ENCODE data around the gene HDAC4. TPM values are rescaled to one million over a fixed set of nuclear protein-coding genes. Genes with fewer than 3 reads are reported as not detected.

The HDAC4 gene
- total and polyA plus RNA-seq, 2 of the 4 experiments (the other 2 are of a cell fraction), result 4.1 to 7.2 TPM

GRCh38 chr2:239420082-239420481 lies 19.3 kb upstream of the HDAC4 start:
- Histone ChIP-seq H2BK15ac (ENCODE audit: low read depth, low read length) (no peak overlapping the region), H2BK5ac (ENCODE audit: low read depth, low read length, poor library complexity, severe bottlenecking) (no peak overlapping the region), H3K9ac (ENCODE audit: low read depth, low read length) (no peak overlapping the region), H3K27me3 (ENCODE audit: control insufficient read depth, insufficient read depth, low read length) (peaks cover 7% of the 10 kb centered on the region; the same call in 1 of the 2 replicates), H3K36me3 (ENCODE audit: control insufficient read depth, insufficient read depth, low read length) (no peaks in the 10 kb centered on the region), H3K27ac (ENCODE audit: insufficient read depth, low read length) (no peak overlapping the region), H2AK5ac (ENCODE audit: low read depth, low read length) (no peak overlapping the region), H3K79me1 (ENCODE audit: low read depth in 1 of 2, low read length in 2 of 2) (no peaks in the 10 kb centered on the region), H3K4me2 (ENCODE audit: low read depth, low read length) (no peak overlapping the region), H2AK9ac (replicated peaks; ENCODE audit: low read depth, low read length, poor library complexity) (no peak overlapping the region), H3K4me3 (ENCODE audit: insufficient read depth, low read depth, low read length) (no peak overlapping the region), H4K5ac (ENCODE audit: low read depth, low read length) (no peak overlapping the region), H2AFZ (replicated peaks; ENCODE audit: low read length, poor library complexity) (no peak overlapping the region), H2BK20ac (ENCODE audit: low read depth, low read length) (no peak overlapping the region), H4K91ac (ENCODE audit: insufficient read depth, low read depth, low read length) (no peak overlapping the region), H3K18ac (ENCODE audit: low read depth, low read length) (no peak overlapping the region), H3K9me1 (ENCODE audit: insufficient read depth, low read length) (no peaks in the 10 kb centered on the region), H3K4me1 (ENCODE audit: control insufficient read depth, insufficient read depth, low read length) (no peaks in the 10 kb centered on the region), H3K23ac (ENCODE audit: low read depth, low read length) (no peak overlapping the region), H3K14ac (replicated peaks; ENCODE audit: low read depth, low read length) (no peak overlapping the region), H2BK120ac (ENCODE audit: low read depth, low read length) (no peak overlapping the region), H4K20me1 (ENCODE audit: insufficient read depth, low read length) (no peaks in the 10 kb centered on the region), H4K8ac (ENCODE audit: low read depth in 2 of 2, low read length in 2 of 2) (no peak overlapping the region), H3K9me3 (ENCODE audit: control insufficient read depth, insufficient read depth, low read length) (no peaks in the 10 kb centered on the region), H3K56ac (ENCODE audit: extremely low read depth, insufficient read depth, low read length) (no peak overlapping the region), H3K4ac (ENCODE audit: low read depth, low read length) (no peak overlapping the region)
- 88% methylated on average over 5 of the region's 12 CpGs; no CpG with 5 or more reads in 1 of the 2 experiments for WGBS, 2 experiments (ENCODE audit: extremely low coverage in 2 of 2, insufficient read length in 1 of 2)
- ChIA-PET POLR2A (ENCODE audit: unreplicated experiment) (no interaction called here), CTCF (interaction anchor here (1.1 kb wide), 1 partner anchor 14 kb away, joined by 3 read pairs; no protein-coding TSS in a partner anchor)
- in situ Hi-C loops (cut with MboI; ENCODE audit: low sequenced_read_pairs), result no loop called here
- intact Hi-C loops (cut with micrococcal nuclease), result no loop called here
- no peak for TF ChIP-seq USF2 (IDR thresholded peaks at IDR 0.05; ENCODE audit: low read depth, low read length)
- no peak for TF ChIP-seq CHD1 (IDR thresholded peaks at IDR 0.05; ENCODE audit: low read depth, low read length)
- TF ChIP-seq RCOR1 (IDR thresholded peaks at IDR 0.05; ENCODE audit: insufficient replicate concordance, low read length), result no peak
- no peak for TF ChIP-seq CEBPB (IDR thresholded peaks at IDR 0.05; ENCODE audit: low read depth, low read length)
- no peak for TF ChIP-seq BHLHE40 (IDR thresholded peaks at IDR 0.05; ENCODE audit: low read depth, low read length)
- no peak for TF ChIP-seq MXI1 (IDR thresholded peaks at IDR 0.05; ENCODE audit: borderline replicate concordance, low read depth, low read length)
- no peak for TF ChIP-seq CTCF (conservative IDR thresholded peaks at IDR 0.05; ENCODE audit: low read depth, low read length)
- no peak for TF ChIP-seq SMC3 (IDR thresholded peaks at IDR 0.05; ENCODE audit: low read depth, low read length)
- TF ChIP-seq MAFK (IDR thresholded peaks at IDR 0.05; ENCODE audit: low read depth, low read length), result no peak
- no peak for TF ChIP-seq ELK1 (IDR thresholded peaks at IDR 0.05; ENCODE audit: borderline replicate concordance, low read depth, low read length)
- no peak for TF ChIP-seq RAD21 (IDR thresholded peaks at IDR 0.05; ENCODE audit: low read length)
- no peak for TF ChIP-seq FOS (IDR thresholded peaks at IDR 0.05; ENCODE audit: low read depth, low read length)
- DNase-seq, result no peak
- no peak for ATAC-seq (ENCODE audit: low read depth)
- dilution Hi-C loops (cut with HindIII; ENCODE audit: low sequenced_read_pairs, unreplicated experiment), result no loop called here
- BruUV-seq (replicated peaks), result no TSS peak

All from IMR-90 (cell line).